ENCODE results near the gene ZSWIM2. TPM values are rescaled to one million over a fixed set of nuclear protein-coding genes. Genes with fewer than 3 reads are reported as not detected.
"Not testable (repeated sequence)": the region's sequence is repeated elsewhere in the genome, so short reads cannot be mapped to it uniquely, and the experiment has no call there.

The ZSWIM2 gene
- total RNA-seq, 2 donors from 2014 or later: not detected

GRCh38 chr2:186806591-186806990 lies 42.4 kb downstream of the ZSWIM2 start:
- no peaks in the 10 kb centered on the region for H3K27me3 Mint-ChIP-seq
- H3K36me3 Mint-ChIP-seq (ENCODE audit: low read depth): no peaks in the 10 kb centered on the region
- H3K9me3 Mint-ChIP-seq: peaks cover 13% of the 10 kb centered on the region
- H3K4me3 Mint-ChIP-seq: no peak overlapping the region
- no peaks in the 10 kb centered on the region for H3K4me1 Mint-ChIP-seq
- H3K27ac Mint-ChIP-seq: no peak overlapping the region
- no peak for ATAC-seq (replicated peaks)

GRCh38 chr2:186798604-186799003 lies 50.4 kb downstream of the ZSWIM2 start:
- not testable (repeated sequence) for H3K27ac Mint-ChIP-seq; H3K9me3 Mint-ChIP-seq; ATAC-seq (replicated peaks); H3K27me3 Mint-ChIP-seq; H3K4me3 Mint-ChIP-seq; H3K4me1 Mint-ChIP-seq; H3K36me3 Mint-ChIP-seq (ENCODE audit: low read depth)

- no peaks in the 10 kb centered on the region for H3K36me3 Mint-ChIP-seq (ENCODE audit: low read depth)
- H3K27ac Mint-ChIP-seq: no peak overlapping the region
- H3K4me3 Mint-ChIP-seq: no peak overlapping the region
- H3K4me1 Mint-ChIP-seq: no peaks in the 10 kb centered on the region
- H3K27me3 Mint-ChIP-seq: no peaks in the 10 kb centered on the region
- ATAC-seq (replicated peaks): no peak
- peaks cover 5% of the 10 kb centered on the region for H3K9me3 Mint-ChIP-seq
Measured at GRCh38 chr2:186784930-186785329, 64.0 kb downstream of the ZSWIM2 start.

GRCh38 chr2:186783254-186783653 lies 65.7 kb downstream of the ZSWIM2 start:
- Mint-ChIP-seq H3K9me3 (peaks cover 6% of the 10 kb centered on the region), H3K4me3 (no peak overlapping the region), H3K27me3 (no peaks in the 10 kb centered on the region), H3K36me3 (ENCODE audit: low read depth) (no peaks in the 10 kb centered on the region), H3K4me1 (no peaks in the 10 kb centered on the region), H3K27ac (no peak overlapping the region)
- ATAC-seq (replicated peaks): no peak

- H3K9me3 Mint-ChIP-seq: peaks cover 8% of the 10 kb centered on the region
- ATAC-seq (replicated peaks): no peak
- H3K27ac Mint-ChIP-seq: no peak overlapping the region
- no peaks in the 10 kb centered on the region for H3K36me3 Mint-ChIP-seq (ENCODE audit: low read depth)
- H3K4me1 Mint-ChIP-seq: no peaks in the 10 kb centered on the region
- no peak overlapping the region for H3K4me3 Mint-ChIP-seq
- H3K27me3 Mint-ChIP-seq: no peaks in the 10 kb centered on the region
Measured at GRCh38 chr2:186780701-186781316, 68.2 kb downstream of the ZSWIM2 start.

Other genes with a start within 250 kb of the ZSWIM2 start
- 1 to 10 TPM in 1 of 2 donors, under 1 TPM in 1; 0.67 to 1.2 TPM for gene FAM171B, start 155.1 kb downstream of the ZSWIM2 start, total RNA-seq